ENCODE data around the gene NDUFS2.

- TF ChIP-seq CTCF (IDR thresholded peaks at IDR 0.05) (no peak), POLR2A (IDR thresholded peaks at IDR 0.05) (no peak)
These were observed 39.5 kb downstream of the NDUFS2 start for GRCh38 chr1:161241682-161242081.

All from testis (tissue), 2 donors.